ENCODE results near the gene DNAH14. TPM values are rescaled to one million over a fixed set of nuclear protein-coding genes. Genes with fewer than 3 reads are reported as not detected.

DNAH14 gene
- total RNA-seq, 1 experiment from 2014 or later: 33.2 TPM

GRCh38 chr1:225447650-225448089 lies 518.2 kb downstream of the DNAH14 start:
- ChIA-PET POLR2A (no interaction called here), CTCF (no interaction called here), RAD21 (ENCODE audit: low non-redundant PET in 1 of 2, low total read pairs in 2 of 2, uncharacterized antibody in 2 of 2, unreplicated experiment in 2 of 2) (no interaction called here)
- no peak overlapping the region for H2AFZ ChIP-seq (ENCODE audit: low read depth, low read length, poor library complexity, severe bottlenecking)
- H3K36me3 ChIP-seq (ENCODE audit: control insufficient read depth in 1 of 2, insufficient read depth in 2 of 2, low read length in 2 of 2): no peaks in the 10 kb centered on the region
- H3K9ac ChIP-seq (ENCODE audit: low read length): no peak overlapping the region
- TF ChIP-seq ATF3 (IDR thresholded peaks at IDR 0.05): no peak
- no peak for TF ChIP-seq FOSL1 (IDR thresholded peaks at IDR 0.05; ENCODE audit: low read depth)
- TF ChIP-seq, protein P1, sequence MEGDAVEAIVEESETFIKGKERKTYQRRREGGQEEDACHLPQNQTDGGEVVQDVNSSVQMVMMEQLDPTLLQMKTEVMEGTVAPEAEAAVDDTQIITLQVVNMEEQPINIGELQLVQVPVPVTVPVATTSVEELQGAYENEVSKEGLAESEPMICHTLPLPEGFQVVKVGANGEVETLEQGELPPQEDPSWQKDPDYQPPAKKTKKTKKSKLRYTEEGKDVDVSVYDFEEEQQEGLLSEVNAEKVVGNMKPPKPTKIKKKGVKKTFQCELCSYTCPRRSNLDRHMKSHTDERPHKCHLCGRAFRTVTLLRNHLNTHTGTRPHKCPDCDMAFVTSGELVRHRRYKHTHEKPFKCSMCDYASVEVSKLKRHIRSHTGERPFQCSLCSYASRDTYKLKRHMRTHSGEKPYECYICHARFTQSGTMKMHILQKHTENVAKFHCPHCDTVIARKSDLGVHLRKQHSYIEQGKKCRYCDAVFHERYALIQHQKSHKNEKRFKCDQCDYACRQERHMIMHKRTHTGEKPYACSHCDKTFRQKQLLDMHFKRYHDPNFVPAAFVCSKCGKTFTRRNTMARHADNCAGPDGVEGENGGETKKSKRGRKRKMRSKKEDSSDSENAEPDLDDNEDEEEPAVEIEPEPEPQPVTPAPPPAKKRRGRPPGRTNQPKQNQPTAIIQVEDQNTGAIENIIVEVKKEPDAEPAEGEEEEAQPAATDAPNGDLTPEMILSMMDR (IDR thresholded peaks at IDR 0.05 in 2 of 3, conservative IDR thresholded peaks at IDR 0.05 in 1 of 3; ENCODE audit: borderline replicate concordance in 1 of 3, insufficient read depth in 1 of 3, low read depth in 2 of 3, low read length in 2 of 3): no peak
- no peak for TF ChIP-seq ZNF274 (IDR thresholded peaks at IDR 0.05; ENCODE audit: low read depth, low read length)
- no peak for TF ChIP-seq YY1 (IDR thresholded peaks at IDR 0.05; ENCODE audit: extremely low read depth, insufficient replicate concordance, low read depth, low read length)
- TF ChIP-seq CBX3 (IDR thresholded peaks at IDR 0.05; ENCODE audit: low read depth): no peak
- TF ChIP-seq EZH2phosphoT487 (IDR thresholded peaks at IDR 0.05; ENCODE audit: borderline replicate concordance): no peak
- no peak for TF ChIP-seq POLR2A (IDR thresholded peaks at IDR 0.05; ENCODE audit: borderline replicate concordance, extremely low read depth, insufficient read depth, insufficient read length)
- no peak for TF ChIP-seq JUND (IDR thresholded peaks at IDR 0.05)
- no peak for TF ChIP-seq RAD21 (IDR thresholded peaks at IDR 0.05; ENCODE audit: low read depth)
- no peak for TF ChIP-seq SIN3A (IDR thresholded peaks at IDR 0.05; ENCODE audit: low read depth)
- TF ChIP-seq EGR1 (IDR thresholded peaks at IDR 0.05; ENCODE audit: low read depth): no peak
- TF ChIP-seq POLR2AphosphoS5 (IDR thresholded peaks at IDR 0.05; ENCODE audit: low read depth, low read length): no peak
- no peaks in the 10 kb centered on the region for H3K27me3 ChIP-seq (ENCODE audit: insufficient read depth, low read length)
- no peaks in the 10 kb centered on the region for H3K79me2 ChIP-seq (ENCODE audit: insufficient read depth, low read length)
- H3K9me3 ChIP-seq (ENCODE audit: control insufficient read depth in 1 of 2, insufficient read depth in 1 of 2, low read depth in 1 of 2, low read length in 2 of 2): no peaks in the 10 kb centered on the region
- intact Hi-C loops (cut with micrococcal nuclease): no loop called here
- no peak overlapping the region for H3K27ac ChIP-seq (ENCODE audit: low read depth, low read length)
- no peak overlapping the region for H3K4me2 ChIP-seq (ENCODE audit: low read length)
- BruUV-seq (replicated peaks): no TSS peak
- ATAC-seq (no peak), DNase-seq (ENCODE audit: low read depth, low spot score) (no peak)
- H3K9me2 ChIP-seq (ENCODE audit: insufficient read depth): no peaks in the 10 kb centered on the region
- no peaks in the 10 kb centered on the region for H4K20me1 ChIP-seq (ENCODE audit: insufficient read depth)
- H3K4me3 ChIP-seq (replicated peaks in 1 of 2; ENCODE audit: low read depth in 1 of 2, low read length in 2 of 2): no peak overlapping the region
- H3K4me1 ChIP-seq (ENCODE audit: control insufficient read depth in 1 of 2, insufficient read depth in 2 of 2, low read length in 2 of 2): peaks cover 42 to 87% of the 10 kb centered on the region in 2 experiments
